Astrocyte (in vitro differentiated cells and primary cell): ENCODE data around the gene SLC26A6. TPM values are rescaled to one million over a fixed set of nuclear protein-coding genes. Genes with fewer than 3 reads are reported as not detected.

ENCODE experiments used
- DNase-seq: peaks from one replicate; pipeline ENCODE4 v3.0.0-alpha.2; 2010; ENCODE audit warnings: low read depth
- FAIRE-seq: peaks from 2 replicates; lab custom pipeline; 2011; peaks lifted over from hg19 to GRCh38; lab: Jason Lieb, UNC
- H2AFZ ChIP-seq: 2 replicates; pipeline ENCODE4 v1.6.0; 2012; ENCODE audit warnings: low read depth, low read length, inconsistent platforms
- H3K27ac ChIP-seq: 2 replicates; pipeline ENCODE4 v1.5.1; 2011; ENCODE audit warnings: low read depth, low read length, inconsistent platforms
- H3K27me3 ChIP-seq: 2 replicates; pipeline ENCODE4 v1.6.0; 2011; ENCODE audit warnings: low read length, inconsistent platforms; ENCODE audit not compliant: insufficient read depth
- H3K36me3 ChIP-seq: 2 replicates; pipeline ENCODE4 v1.5.1; 2011; ENCODE audit warnings: low read length, inconsistent platforms; ENCODE audit not compliant: insufficient read depth
- H3K4me1 ChIP-seq: 2 replicates; pipeline ENCODE4 v1.5.1; 2011; ENCODE audit warnings: low read length, inconsistent platforms; ENCODE audit not compliant: insufficient read depth
- H3K4me2 ChIP-seq: 2 replicates; pipeline ENCODE4 v1.6.0; 2012; ENCODE audit warnings: low read length, inconsistent platforms
- H3K4me3 ChIP-seq: 2 replicates; pipeline ENCODE4 v1.5.1; 2011; ENCODE audit warnings: low read depth, mild to moderate bottlenecking, low read length, inconsistent platforms; ENCODE audit not compliant: insufficient read depth
- H3K79me2 ChIP-seq: 2 replicates; pipeline ENCODE4 v1.6.0; 2012; ENCODE audit warnings: mild to moderate bottlenecking, low read length, inconsistent platforms; ENCODE audit not compliant: insufficient read depth
- H3K9ac ChIP-seq: 2 replicates; pipeline ENCODE4 v1.6.0; 2012; ENCODE audit warnings: mild to moderate bottlenecking, low read length, inconsistent platforms
- H3K9me3 ChIP-seq: 2 replicates; pipeline ENCODE4 v1.5.1; 2012; ENCODE audit warnings: low read depth, mild to moderate bottlenecking, low read length, inconsistent platforms; ENCODE audit not compliant: insufficient read depth
- H4K20me1 ChIP-seq: 2 replicates; pipeline ENCODE4 v1.6.0; 2012; ENCODE audit warnings: low read length, inconsistent platforms; ENCODE audit not compliant: insufficient read depth
- H3K27ac Mint-ChIP-seq: one replicate; pipeline ENCODE4 v1.8.0; 2021; ENCODE audit warnings: mild to moderate bottlenecking, mixed read lengths; ENCODE audit not compliant: unreplicated experiment
- H3K27me3 Mint-ChIP-seq: one replicate; pipeline ENCODE4 v1.8.0; 2021; ENCODE audit warnings: low read depth, mixed read lengths; ENCODE audit not compliant: unreplicated experiment
- H3K36me3 Mint-ChIP-seq: one replicate; pipeline ENCODE4 v1.8.0; 2021; ENCODE audit warnings: low read depth, mixed read lengths; ENCODE audit not compliant: unreplicated experiment
- H3K4me1 Mint-ChIP-seq: one replicate; pipeline ENCODE4 v1.8.0; 2021; ENCODE audit warnings: low read depth, mixed read lengths; ENCODE audit not compliant: unreplicated experiment
- H3K4me3 Mint-ChIP-seq: one replicate; pipeline ENCODE4 v1.8.0; 2021; ENCODE audit warnings: mild to moderate bottlenecking, moderate library complexity, mixed read lengths; ENCODE audit not compliant: unreplicated experiment
- H3K9me3 Mint-ChIP-seq: one replicate; pipeline ENCODE4 v1.8.0; 2021; ENCODE audit warnings: mild to moderate bottlenecking, mixed read lengths; ENCODE audit not compliant: unreplicated experiment
- EZH2 ChIP-seq: IDR thresholded peaks from 2 replicates; pipeline ENCODE4 v1.6.1; 2012; ENCODE audit warnings: mild to moderate bottlenecking, low read length, inconsistent platforms; ENCODE audit not compliant: insufficient read depth
- total RNA-seq: library from RNA; stranded (reverse); gene quantifications from 2 replicates; pipeline ENCODE4 v1.2.1, GENCODE V29; 2021
- TF ChIP-seq, protein P1 (sequence below): IDR thresholded peaks from 2 replicates; pipeline ENCODE4 v1.5.1; 2011; ENCODE audit warnings: low read depth, mild to moderate bottlenecking, inconsistent platforms, low read length, moderate library complexity; ENCODE audit not compliant: insufficient read depth

Gene SLC26A6
- total RNA-seq, 1 donor from 2014 or later: 32.0 TPM

GRCh38 chr3:48624767-48625166 is 10.5 kb downstream of the SLC26A6 start:
- H3K9me3 Mint-ChIP-seq: no peaks in the 10 kb centered on the region
- Histone ChIP-seq H3K79me2 (no peaks in the 10 kb centered on the region), H3K4me2 (no peak overlapping the region), H4K20me1 (no peaks in the 10 kb centered on the region), H3K4me1 (no peaks in the 10 kb centered on the region), H3K4me3 (no peak overlapping the region), H2AFZ (no peak overlapping the region), H3K27me3 (no peaks in the 10 kb centered on the region), H3K27ac (no peak overlapping the region), H3K9me3 (no peaks in the 10 kb centered on the region), H3K36me3 (peaks cover 4% of the 10 kb centered on the region), H3K9ac (no peak overlapping the region)
- no peak overlapping the region for H3K27ac Mint-ChIP-seq
- H3K4me1 Mint-ChIP-seq: no peaks in the 10 kb centered on the region
- TF ChIP-seq EZH2: no peak
- TF ChIP-seq, protein P1, sequence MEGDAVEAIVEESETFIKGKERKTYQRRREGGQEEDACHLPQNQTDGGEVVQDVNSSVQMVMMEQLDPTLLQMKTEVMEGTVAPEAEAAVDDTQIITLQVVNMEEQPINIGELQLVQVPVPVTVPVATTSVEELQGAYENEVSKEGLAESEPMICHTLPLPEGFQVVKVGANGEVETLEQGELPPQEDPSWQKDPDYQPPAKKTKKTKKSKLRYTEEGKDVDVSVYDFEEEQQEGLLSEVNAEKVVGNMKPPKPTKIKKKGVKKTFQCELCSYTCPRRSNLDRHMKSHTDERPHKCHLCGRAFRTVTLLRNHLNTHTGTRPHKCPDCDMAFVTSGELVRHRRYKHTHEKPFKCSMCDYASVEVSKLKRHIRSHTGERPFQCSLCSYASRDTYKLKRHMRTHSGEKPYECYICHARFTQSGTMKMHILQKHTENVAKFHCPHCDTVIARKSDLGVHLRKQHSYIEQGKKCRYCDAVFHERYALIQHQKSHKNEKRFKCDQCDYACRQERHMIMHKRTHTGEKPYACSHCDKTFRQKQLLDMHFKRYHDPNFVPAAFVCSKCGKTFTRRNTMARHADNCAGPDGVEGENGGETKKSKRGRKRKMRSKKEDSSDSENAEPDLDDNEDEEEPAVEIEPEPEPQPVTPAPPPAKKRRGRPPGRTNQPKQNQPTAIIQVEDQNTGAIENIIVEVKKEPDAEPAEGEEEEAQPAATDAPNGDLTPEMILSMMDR: no peak
- FAIRE-seq: no peak
- peaks cover 49% of the 10 kb centered on the region for H3K36me3 Mint-ChIP-seq
- no peak overlapping the region for H3K4me3 Mint-ChIP-seq
- DNase-seq: no peak
- no peaks in the 10 kb centered on the region for H3K27me3 Mint-ChIP-seq

DNA sequence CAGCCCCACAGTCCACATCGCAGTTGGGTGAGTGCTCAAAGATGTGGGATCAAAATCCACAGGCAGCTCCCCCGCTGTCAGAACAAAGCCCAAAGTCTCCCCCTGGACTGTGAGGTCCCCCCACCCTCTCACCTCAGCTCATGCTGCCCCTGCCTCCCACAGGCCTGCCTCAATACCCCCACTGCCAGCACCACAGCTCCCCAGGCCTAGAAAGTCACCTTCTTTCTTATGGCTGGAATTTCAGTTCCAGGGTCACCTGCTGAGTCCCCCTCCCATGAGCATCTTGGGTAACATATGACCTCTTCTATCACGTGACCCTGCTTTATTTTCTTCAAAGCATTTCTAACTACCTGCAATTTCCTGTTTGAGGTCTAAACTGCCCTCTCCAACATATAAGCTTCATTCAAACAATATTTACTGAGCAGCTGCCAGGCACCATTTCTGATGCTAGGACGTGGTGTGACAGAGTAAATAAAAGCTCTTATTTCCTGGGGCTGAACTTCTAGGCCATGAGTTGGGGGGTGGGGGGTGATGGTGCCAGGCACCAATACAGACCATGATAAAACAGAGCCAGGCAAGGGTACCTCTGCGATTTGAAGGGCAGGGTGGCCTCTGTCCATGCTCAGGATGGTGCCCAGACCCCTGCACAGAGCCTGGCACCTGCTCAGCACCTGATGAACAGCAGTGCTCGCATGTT is 11.3 kb downstream of the SLC26A6 start:
- no peak overlapping the region for H3K9ac ChIP-seq
- TF ChIP-seq, protein P1: no peak
- TF ChIP-seq EZH2: no peak
- no peak for DNase-seq
- no peak overlapping the region for H3K4me3 ChIP-seq
- no peaks in the 10 kb centered on the region for H3K27me3 ChIP-seq
- no peaks in the 10 kb centered on the region for H3K9me3 Mint-ChIP-seq
- H2AFZ ChIP-seq: no peak overlapping the region
- H3K36me3 Mint-ChIP-seq: peaks cover 42% of the 10 kb centered on the region
- no peaks in the 10 kb centered on the region for H3K4me1 ChIP-seq
- no peaks in the 10 kb centered on the region for H3K9me3 ChIP-seq
- H3K4me1 Mint-ChIP-seq: no peaks in the 10 kb centered on the region
- H3K4me3 Mint-ChIP-seq: no peak overlapping the region
- H3K27me3 Mint-ChIP-seq: no peaks in the 10 kb centered on the region
- H3K36me3 ChIP-seq: peaks cover 2% of the 10 kb centered on the region
- FAIRE-seq: no peak
- H3K4me2 ChIP-seq: no peak overlapping the region
- no peak overlapping the region for H3K27ac ChIP-seq
- H3K79me2 ChIP-seq: no peaks in the 10 kb centered on the region
- H3K27ac Mint-ChIP-seq: peak overlapping the region; percentile 9
- H4K20me1 ChIP-seq: no peaks in the 10 kb centered on the region

- Histone ChIP-seq H3K4me3 (no peak within 1 kb of the TSS), H3K79me2 (no peaks in the 10 kb centered on the region), H4K20me1 (no peaks in the 10 kb centered on the region), H3K4me1 (no peaks in the 10 kb centered on the region), H2AFZ (no peak within 1 kb of the TSS), H3K27me3 (no peaks in the 10 kb centered on the region), H3K9ac (no peak within 1 kb of the TSS), H3K36me3 (no peaks in the 10 kb centered on the region), H3K4me2 (no peak within 1 kb of the TSS), H3K27ac (no peak within 1 kb of the TSS), H3K9me3 (peaks cover 10% of the 10 kb centered on the region)
- DNase-seq (no peak), FAIRE-seq (no peak)
- H3K4me1 Mint-ChIP-seq: no peaks in the 10 kb centered on the region
- peaks cover 11% of the 10 kb centered on the region for H3K9me3 Mint-ChIP-seq
- TF ChIP-seq, protein P1: no peak
- TF ChIP-seq EZH2: no peak
- peaks cover 29% of the 10 kb centered on the region for H3K36me3 Mint-ChIP-seq
- H3K27me3 Mint-ChIP-seq: no peaks in the 10 kb centered on the region
- no peak within 1 kb of the TSS for H3K27ac Mint-ChIP-seq
- no peak within 1 kb of the TSS for H3K4me3 Mint-ChIP-seq
These were observed 13.8 kb downstream of the SLC26A6 start, which contains the start of gene TMEM89 for GRCh38 chr3:48621461-48621869. TSS of gene TMEM89 (minus strand) at chr3:48621769. CDS start at chr3:48621756, 13 bp downstream.
